ENCODE data around the gene LCMT1.

- TF ChIP-seq EZH2 (IDR thresholded peaks at IDR 0.05; ENCODE audit: insufficient read depth, poor library complexity, severe bottlenecking), result no peak
- TF ChIP-seq EZH2phosphoT487 (IDR thresholded peaks at IDR 0.05; ENCODE audit: insufficient read depth, low read depth), result no peak
Observed at GRCh38 chr16:25097276-25097975, 14.1 kb upstream of the LCMT1 start.

Data from GM23248 (cell line).